H9 (cell line): ENCODE measurements around the gene HSPH1. TPM values are rescaled to one million over a fixed set of nuclear protein-coding genes. Genes with fewer than 3 reads are reported as not detected.

Experiments
- DNase-seq: peaks from one replicate; pipeline ENCODE4 v3.0.0-alpha.2; 2017
- H2AFZ ChIP-seq: one replicate; pipeline ENCODE4 v1.6.1; 2013; ENCODE audit warnings: mild to moderate bottlenecking, low read length, control low read depth, moderate library complexity
- H2AK5ac ChIP-seq: 2 replicates; pipeline ENCODE4 v1.6.1; 2013; ENCODE audit warnings: low read length, control low read depth, mixed read lengths; ENCODE audit not compliant: insufficient read length
- H2BK120ac ChIP-seq: one replicate; pipeline ENCODE4 v1.6.1; 2013; ENCODE audit warnings: low read depth, mild to moderate bottlenecking, low read length, control low read depth, inconsistent platforms; ENCODE audit not compliant: poor library complexity, severe bottlenecking
- H2BK12ac ChIP-seq: 2 replicates; pipeline ENCODE4 v1.6.1; 2013; ENCODE audit warnings: low read length, control low read depth, mixed read lengths, low read depth; ENCODE audit not compliant: insufficient read length
- H2BK15ac ChIP-seq: 2 replicates; pipeline ENCODE4 v1.6.1; 2013; ENCODE audit warnings: low read depth, low read length, control low read depth
- H2BK20ac ChIP-seq: one replicate; pipeline ENCODE4 v1.6.1; 2013; ENCODE audit warnings: low read depth, mild to moderate bottlenecking, low read length, control low read depth, inconsistent platforms; ENCODE audit not compliant: poor library complexity, severe bottlenecking
- H2BK5ac ChIP-seq: 2 replicates; pipeline ENCODE4 v1.6.1; 2013; ENCODE audit warnings: low read length, control low read depth, mixed read lengths; ENCODE audit not compliant: insufficient read length
- H3K14ac ChIP-seq: 2 replicates; pipeline ENCODE4 v1.6.1; 2013; ENCODE audit warnings: low read length, control low read depth; ENCODE audit not compliant: insufficient read depth
- H3K18ac ChIP-seq: 2 replicates; pipeline ENCODE4 v1.6.1; 2013; ENCODE audit warnings: low read depth, mild to moderate bottlenecking, mixed read lengths, low read length, control low read depth; ENCODE audit not compliant: insufficient read length
- H3K23ac ChIP-seq: 2 replicates; pipeline ENCODE4 v1.6.1; 2013; ENCODE audit warnings: low read length, control low read depth, mixed read lengths, low read depth; ENCODE audit not compliant: insufficient read length
- H3K23me2 ChIP-seq: 2 replicates; pipeline ENCODE4 v1.6.1; 2013; ENCODE audit warnings: low read depth, mild to moderate bottlenecking, mixed read lengths, low read length, control low read depth; ENCODE audit not compliant: insufficient read length, poor library complexity, severe bottlenecking
- H3K27ac ChIP-seq: 2 replicates; pipeline ENCODE4 v1.5.1; 2013; ENCODE audit warnings: low read length, control low read depth, mixed read lengths, low read depth; ENCODE audit not compliant: insufficient read length
- H3K27me3 ChIP-seq: 2 replicates; pipeline ENCODE4 v1.6.1; 2013; ENCODE audit warnings: low read length, control low read depth, inconsistent platforms; ENCODE audit not compliant: insufficient read depth
- H3K4ac ChIP-seq: 2 replicates; pipeline ENCODE4 v1.6.1; 2013; ENCODE audit warnings: low read depth, mild to moderate bottlenecking, control low read depth, inconsistent platforms, low read length, moderate library complexity
- H3K4me1 ChIP-seq: 2 replicates; pipeline ENCODE4 v1.6.1; 2013; ENCODE audit warnings: low read length, control low read depth, inconsistent platforms; ENCODE audit not compliant: insufficient read depth
- H3K4me2 ChIP-seq: 2 replicates; pipeline ENCODE4 v1.6.1; 2013; ENCODE audit warnings: low read length, control low read depth, mixed read lengths; ENCODE audit not compliant: insufficient read length, insufficient read depth
- H3K56ac ChIP-seq: 2 replicates; pipeline ENCODE4 v1.6.1; 2013; ENCODE audit warnings: low read depth, mild to moderate bottlenecking, mixed read lengths, low read length, control low read depth; ENCODE audit not compliant: insufficient read length
- H3K79me1 ChIP-seq: 2 replicates; pipeline ENCODE4 v1.6.1; 2013; ENCODE audit warnings: low read depth, mild to moderate bottlenecking, moderate library complexity, low read length, control low read depth, inconsistent platforms; ENCODE audit not compliant: insufficient read depth, poor library complexity, severe bottlenecking
- H3K79me2 ChIP-seq: 2 replicates; pipeline ENCODE4 v1.6.1; 2013; ENCODE audit warnings: low read length, control low read depth, inconsistent platforms; ENCODE audit not compliant: insufficient read depth
- H3K9ac ChIP-seq: 2 replicates; pipeline ENCODE4 v1.6.1; 2013; ENCODE audit warnings: low read length, control low read depth, mixed read lengths; ENCODE audit not compliant: insufficient read length; ENCODE audit errors: extremely low read depth
- H3K9me3 ChIP-seq: one replicate; pipeline ENCODE4 v1.6.1; 2013; ENCODE audit warnings: low read depth, low read length, inconsistent platforms; ENCODE audit not compliant: control insufficient read depth
- H3T11ph ChIP-seq: one replicate; pipeline ENCODE4 v1.6.1; 2013; ENCODE audit warnings: mild to moderate bottlenecking, low read length, control low read depth, inconsistent platforms
- H4K20me1 ChIP-seq: one replicate; pipeline ENCODE4 v1.6.1; 2013; ENCODE audit not compliant: control insufficient read depth, insufficient read length, insufficient read depth
- H4K5ac ChIP-seq: 2 replicates; pipeline ENCODE4 v1.6.1; 2013; ENCODE audit warnings: low read depth, mild to moderate bottlenecking, mixed read lengths, low read length, control low read depth; ENCODE audit not compliant: insufficient read length
- H4K8ac ChIP-seq: replicated peaks from 2 replicates; pipeline ENCODE4 v1.6.1; 2013; ENCODE audit warnings: low read length, control low read depth, mixed read lengths, low read depth; ENCODE audit not compliant: insufficient read length
- H4K91ac ChIP-seq: 2 replicates; pipeline ENCODE4 v1.6.1; 2013; ENCODE audit warnings: low read depth, mild to moderate bottlenecking, moderate library complexity, mixed read lengths, low read length, control low read depth; ENCODE audit not compliant: insufficient read length
- H3K27ac Mint-ChIP-seq, 3 experiments: 2 replicates in 2 of 3; 3 replicates in 1 of 3; pipeline ENCODE4 v1.8.0; 2020 to 2021; ENCODE audit warnings: mixed read lengths in 3 of 3, mild to moderate bottlenecking in 1 of 3, moderate library complexity in 1 of 3
- H3K27me3 Mint-ChIP-seq: 2 replicates; pipeline ENCODE4 v1.8.0; 2021; ENCODE audit warnings: low read depth, mild to moderate bottlenecking, moderate library complexity, mixed read lengths
- H3K36me3 Mint-ChIP-seq, 3 experiments: 2 replicates in 2 of 3; 3 replicates in 1 of 3; pipeline ENCODE4 v1.8.0; 2020 to 2021; ENCODE audit warnings: low read depth in 3 of 3, mixed read lengths in 3 of 3; ENCODE audit not compliant: insufficient read depth in 1 of 3
- H3K4me1 Mint-ChIP-seq, 2 experiments: 2 replicates each; pipeline ENCODE4 v1.8.0; 2020; ENCODE audit warnings: mixed read lengths in 2 of 2
- H3K4me3 Mint-ChIP-seq, 2 experiments: 2 replicates in 1 of 2; 3 replicates in 1 of 2; pipeline ENCODE4 v1.8.0; 2020 to 2021; ENCODE audit warnings: mild to moderate bottlenecking in 2 of 2, mixed read lengths in 2 of 2, moderate library complexity in 1 of 2
- H3K9me3 Mint-ChIP-seq, 2 experiments: 2 replicates in 1 of 2; 3 replicates in 1 of 2; pipeline ENCODE4 v1.8.0; 2020; ENCODE audit warnings: mild to moderate bottlenecking in 2 of 2, mixed read lengths in 2 of 2, moderate library complexity in 1 of 2
- CTCF ChIP-seq: fragments of 200-600 bp; sonication (generic); conservative IDR thresholded peaks from 3 replicates; pipeline ENCODE4 v1.8.0; 2021; ENCODE audit warnings: antibody characterized with exemption, mild to moderate bottlenecking
- WGBS: extraction: QIAGEN DNeasy Blood & Tissue Kit; methylation state at CpG from one replicate; pipeline ENCODE4 v1.1.7; 2013; ENCODE audit warnings: missing lambda C conversion rate, low lambda C conversion rate, mixed read lengths; ENCODE audit not compliant: insufficient read length; ENCODE audit errors: extremely low coverage; 5-methylcytosine and 5-hydroxymethylcytosine counted together
- total RNA-seq: library from RNA; stranded (reverse); gene quantifications from 2 replicates; pipeline ENCODE4 v1.2.1, GENCODE V29; 2021

The HSPH1 gene
- total RNA-seq, 1 experiment from 2014 or later, result 141 TPM

DNA sequence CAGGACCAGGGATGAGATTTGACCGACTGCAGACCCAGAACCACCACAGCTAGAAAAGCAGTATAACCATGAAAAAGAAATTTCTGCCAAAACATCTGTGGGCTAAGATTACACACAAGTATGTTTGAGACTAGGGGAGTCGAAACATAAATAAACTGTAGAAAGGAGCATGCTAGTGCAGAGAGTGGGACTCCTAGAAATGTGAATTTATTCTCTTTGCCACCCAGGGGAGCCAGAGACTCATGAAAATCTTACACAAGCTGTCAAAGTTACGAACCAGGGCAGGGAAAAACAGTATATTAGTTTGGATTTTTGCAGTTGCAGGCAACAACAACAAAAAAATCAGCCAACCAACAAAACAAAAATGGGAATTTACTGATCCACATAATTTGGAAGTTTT lies 12.3 kb upstream of the HSPH1 start:
- H3K4me1 ChIP-seq, result peaks cover 4% of the 10 kb centered on the region; the same call in 1 of the 2 replicates
- H4K20me1 ChIP-seq, result no peaks in the 10 kb centered on the region
- no peak overlapping the region for H3K27ac ChIP-seq
- Mint-ChIP-seq H3K4me3 (no peak overlapping the region), H3K27ac (no peak overlapping the region), H3K9me3 (peaks cover 4 to 5% of the 10 kb centered on the region in 2 experiments; a peak in 3 of 5 replicates), H3K4me1 (peaks cover 9 to 21% of the 10 kb centered on the region in 2 experiments), H3K36me3 (peaks cover 0 to 8% (median 0%) of the 10 kb centered on the region in 3 experiments; a peak in 3 of 7 replicates), H3K27me3 (no peaks in the 10 kb centered on the region)
- no peak for DNase-seq
- H3K4me2 ChIP-seq, result no peak overlapping the region
- no peak overlapping the region for H3K18ac ChIP-seq
- no peak overlapping the region for H4K5ac ChIP-seq
- no peak overlapping the region for H4K91ac ChIP-seq
- no peaks in the 10 kb centered on the region for H3K9me3 ChIP-seq
- H2BK20ac ChIP-seq, result no peak overlapping the region
- no CpG with 5 or more reads among the region's 3 CpGs for WGBS
- no peak overlapping the region for H2AFZ ChIP-seq
- no peak overlapping the region for H3T11ph ChIP-seq
- no peak overlapping the region for H3K14ac ChIP-seq
- no peaks in the 10 kb centered on the region for H3K27me3 ChIP-seq
- H3K79me2 ChIP-seq, result no peaks in the 10 kb centered on the region
- H3K9ac ChIP-seq, result no peak overlapping the region
- no peaks in the 10 kb centered on the region for H3K23me2 ChIP-seq
- TF ChIP-seq CTCF, result no peak; the same call in 2 of the 3 replicates
- H2BK120ac ChIP-seq, result no peak overlapping the region
- no peak overlapping the region for H4K8ac ChIP-seq
- H3K56ac ChIP-seq, result no peak overlapping the region
- H3K4ac ChIP-seq, result no peak overlapping the region
- H3K23ac ChIP-seq, result no peak overlapping the region
- H2AK5ac ChIP-seq, result no peak overlapping the region
- H2BK5ac ChIP-seq, result no peak overlapping the region
- H2BK15ac ChIP-seq, result no peak overlapping the region
- no peak overlapping the region for H2BK12ac ChIP-seq
- no peaks in the 10 kb centered on the region for H3K79me1 ChIP-seq
